ENCODE results near the gene LRP1B.

The LRP1B gene

DNA sequence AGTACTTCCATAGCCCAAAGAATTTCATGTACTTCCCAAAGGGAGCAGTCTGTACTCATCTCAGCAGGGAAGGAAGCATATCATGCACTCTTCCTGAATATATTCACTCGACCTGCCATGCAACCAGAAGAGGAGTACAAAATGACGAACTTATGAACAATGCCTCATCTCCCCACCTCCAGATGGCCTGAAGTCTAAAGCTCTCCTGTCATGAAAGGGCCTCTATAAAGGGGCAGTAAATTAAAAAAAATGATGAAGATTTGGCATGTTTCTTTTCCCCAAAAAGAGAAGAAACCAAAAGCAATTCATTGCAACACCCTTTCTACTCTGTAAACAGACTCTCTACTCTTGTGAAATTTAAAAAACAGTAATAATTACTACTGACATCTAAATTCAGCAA is 1601.1 kb downstream of the LRP1B start:
- no peak for DNase-seq (ENCODE audit: low spot score)

DNA sequence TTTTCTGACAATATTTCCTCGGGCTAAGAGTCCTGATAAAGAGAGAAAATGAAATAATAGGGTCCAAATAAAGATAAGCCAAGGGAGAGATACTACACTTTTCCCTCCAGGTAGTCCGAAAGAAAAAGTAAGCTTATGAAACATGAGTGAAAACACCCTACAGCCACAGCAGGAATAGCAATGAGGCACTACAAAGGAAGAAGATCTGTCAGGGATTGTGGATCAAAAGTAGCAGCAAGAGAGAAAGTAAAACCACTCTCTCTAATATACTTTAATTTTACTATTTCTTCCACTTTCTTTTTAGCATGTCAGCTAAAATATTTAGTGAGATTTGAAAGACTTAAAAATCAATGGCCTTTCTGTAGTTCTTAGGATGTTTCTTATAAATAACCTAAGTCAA is 1601.8 kb downstream of the LRP1B start:
- DNase-seq (ENCODE audit: low spot score): no peak

DNA sequence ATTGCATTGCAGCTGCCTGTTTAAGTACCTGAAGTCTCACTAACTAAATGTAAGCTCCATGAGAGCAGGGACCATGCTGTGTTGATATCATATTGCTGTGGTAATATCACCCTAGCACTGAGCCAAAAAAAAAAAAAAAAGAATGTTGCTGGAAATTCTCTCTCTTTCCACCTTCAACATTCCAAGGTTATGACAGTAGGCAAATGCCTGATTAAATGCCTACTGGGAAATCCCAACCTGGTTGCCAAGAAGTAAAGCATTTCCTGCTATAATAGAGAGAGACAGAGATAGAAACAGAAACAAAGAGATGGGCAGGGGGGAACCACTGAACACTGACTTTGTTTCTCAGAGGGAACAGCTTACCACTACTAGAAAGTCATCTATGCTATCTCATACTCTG is 1604.2 kb downstream of the LRP1B start:
- DNase-seq (ENCODE audit: low spot score): no peak

DNA sequence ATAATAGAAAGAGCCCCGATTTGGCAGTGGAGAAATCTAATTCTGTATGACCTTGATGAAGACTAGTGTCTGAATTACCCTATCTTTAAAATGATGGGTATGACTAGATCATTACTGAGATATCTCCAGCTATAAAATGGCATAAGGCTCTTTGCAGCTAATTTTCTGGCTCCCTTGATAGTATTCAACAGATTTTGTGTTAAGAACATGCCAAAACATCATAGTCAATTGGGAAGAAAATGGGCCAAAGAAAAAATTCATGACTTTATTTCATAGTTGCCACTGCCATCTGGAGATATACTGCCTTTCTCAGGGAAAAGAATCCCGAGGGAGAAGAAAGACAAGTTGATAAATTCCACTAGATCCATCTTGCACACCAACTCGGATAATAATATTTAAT is 1618.7 kb downstream of the LRP1B start:
- no peak for DNase-seq (ENCODE audit: low spot score)

DNA sequence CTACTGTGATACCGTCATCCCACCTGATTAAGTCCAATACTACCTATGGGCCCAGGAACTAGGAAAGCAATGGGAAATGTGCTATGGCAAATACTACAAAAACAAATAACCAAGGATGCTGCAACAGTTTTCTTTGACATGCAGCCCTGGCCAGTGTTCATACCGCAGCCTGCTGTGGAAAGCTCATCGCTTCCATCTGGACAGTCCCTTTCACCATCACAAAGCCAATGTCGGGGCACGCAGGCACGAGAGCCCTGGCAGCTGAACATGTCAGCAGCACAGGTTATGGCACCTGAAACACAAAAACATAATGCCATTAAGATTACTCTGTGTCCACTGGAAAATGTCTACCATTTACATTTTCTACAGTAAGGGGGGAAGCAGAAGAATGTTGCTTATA is 1621.1 kb downstream of the LRP1B start:
- DNase-seq (ENCODE audit: low spot score): no peak

DNA sequence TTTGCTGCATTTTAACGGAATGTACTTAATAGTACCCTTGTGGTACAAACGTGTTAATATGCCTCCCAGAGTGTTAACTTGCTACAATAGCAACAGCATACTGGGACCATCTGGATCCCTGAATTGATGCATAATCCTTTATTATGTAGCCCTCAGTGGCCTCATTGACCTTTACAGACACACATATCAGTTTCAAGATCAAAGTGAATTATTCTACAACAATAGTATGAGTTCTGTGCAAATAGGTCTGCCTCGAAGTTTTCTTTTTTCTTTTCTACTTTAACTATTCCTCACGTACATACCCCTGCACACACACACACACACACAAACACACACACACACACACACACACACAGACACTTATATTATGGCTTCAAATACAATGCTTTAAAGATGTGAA is 1622.1 kb downstream of the LRP1B start:
- DNase-seq (ENCODE audit: low spot score): no peak

DNA sequence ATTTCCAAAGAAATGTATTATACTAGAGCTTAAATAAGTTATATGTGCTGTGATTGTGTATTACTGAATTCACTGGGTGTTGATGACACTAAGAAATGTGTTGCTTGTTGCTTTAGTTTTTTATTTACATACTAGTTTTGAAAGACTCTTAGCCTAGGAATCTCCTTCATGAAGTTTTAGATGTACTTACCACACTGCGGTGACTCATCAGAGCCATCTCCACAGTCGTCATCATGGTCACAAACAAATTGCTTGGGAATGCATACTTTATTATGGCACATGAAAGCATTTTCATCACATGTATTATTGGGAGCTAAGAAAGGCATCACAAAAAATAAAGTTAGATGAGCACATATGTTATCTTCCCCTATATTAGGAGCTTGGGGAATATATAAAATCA is 1624.2 kb downstream of the LRP1B start:
- no peak for DNase-seq (ENCODE audit: low spot score)

DNA sequence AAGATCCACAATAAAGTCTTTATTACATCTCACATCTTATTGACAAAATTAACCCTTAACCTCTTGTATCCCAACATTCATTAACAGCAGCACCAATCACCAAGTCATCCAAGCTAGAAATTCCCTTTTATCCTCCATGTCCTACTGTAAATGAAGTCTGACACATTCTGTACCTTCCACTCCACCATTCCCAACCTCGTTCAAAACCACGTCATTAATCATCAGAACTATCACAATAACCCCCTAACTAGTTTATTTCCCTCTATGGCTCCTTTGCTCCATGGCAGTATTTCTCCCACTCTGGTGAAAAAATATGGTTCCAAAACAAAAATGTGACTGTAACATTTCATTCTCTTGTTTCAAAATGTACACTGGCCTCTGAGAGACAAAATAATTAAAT is 1626.2 kb downstream of the LRP1B start:
- DNase-seq (ENCODE audit: low spot score): no peak

DNA sequence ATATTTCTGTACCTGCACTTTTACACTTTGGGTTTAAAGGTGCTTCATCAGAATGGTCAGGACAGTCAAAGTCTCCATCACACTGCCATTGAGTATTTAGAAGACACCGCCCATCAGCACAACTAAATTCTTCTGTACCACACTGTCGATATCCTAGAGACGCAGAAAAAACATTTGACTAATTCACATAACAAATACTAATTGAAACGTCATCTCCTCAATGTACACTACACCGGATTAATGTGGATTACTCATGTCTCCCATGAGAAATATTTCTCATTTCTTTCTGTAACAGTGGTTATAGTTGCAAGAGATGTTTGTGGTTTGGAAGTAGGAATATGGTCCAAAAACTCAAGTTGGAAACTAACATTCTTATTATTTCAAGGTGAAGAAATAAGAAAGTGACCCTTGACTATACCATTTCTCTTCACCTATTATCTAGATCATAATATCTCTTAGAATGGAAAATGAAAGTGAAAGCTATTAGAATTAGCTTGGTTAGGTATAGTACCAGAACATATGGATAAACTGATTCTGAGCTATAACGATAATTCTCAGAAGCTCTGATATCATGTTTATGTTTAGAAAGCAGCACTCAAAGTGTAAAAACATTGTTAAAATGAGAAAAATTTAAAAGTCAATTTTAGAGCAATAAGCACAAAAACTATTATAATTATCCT is 1627.7 kb downstream of the LRP1B start:
- no peak for DNase-seq (ENCODE audit: low spot score)

DNA sequence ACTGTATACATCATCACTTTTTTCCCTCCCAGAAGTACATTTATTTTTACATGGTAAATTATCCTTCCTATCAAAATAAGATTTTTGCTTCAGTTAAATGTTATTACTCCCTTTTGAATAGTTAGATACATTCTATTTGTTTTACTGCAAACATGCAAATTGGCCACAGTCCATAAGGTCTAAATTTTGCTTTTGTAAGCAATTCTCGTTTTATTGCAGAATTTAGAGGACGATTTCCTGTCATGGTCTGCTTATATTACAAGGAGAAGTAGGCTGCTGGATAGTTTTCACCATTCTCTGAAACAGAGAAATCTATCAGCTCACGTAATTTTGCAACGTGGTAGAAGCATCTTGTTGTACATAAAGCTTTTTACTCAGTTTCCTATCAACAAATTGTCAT is 1632.5 kb downstream of the LRP1B start:
- no peak for DNase-seq (ENCODE audit: low spot score)

DNA sequence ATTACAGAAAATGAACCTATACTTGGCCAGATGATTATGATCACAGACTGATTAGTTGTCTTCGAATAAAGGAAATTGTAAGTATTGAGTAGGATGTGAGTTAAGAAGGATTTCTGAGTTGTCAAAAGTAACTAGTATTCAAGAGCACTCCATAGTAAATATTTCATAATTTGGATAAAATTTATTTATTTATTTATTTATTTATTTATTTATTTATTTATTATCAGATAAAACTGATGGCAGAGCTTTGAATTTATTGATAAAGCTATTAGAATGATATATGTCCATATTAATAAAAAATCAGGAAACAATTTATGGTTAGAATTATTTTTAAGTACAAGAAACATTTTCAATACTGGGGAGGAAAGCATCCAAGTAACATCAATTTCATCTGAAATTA is 1634.1 kb downstream of the LRP1B start:
- DNase-seq (ENCODE audit: low spot score): no peak

DNA sequence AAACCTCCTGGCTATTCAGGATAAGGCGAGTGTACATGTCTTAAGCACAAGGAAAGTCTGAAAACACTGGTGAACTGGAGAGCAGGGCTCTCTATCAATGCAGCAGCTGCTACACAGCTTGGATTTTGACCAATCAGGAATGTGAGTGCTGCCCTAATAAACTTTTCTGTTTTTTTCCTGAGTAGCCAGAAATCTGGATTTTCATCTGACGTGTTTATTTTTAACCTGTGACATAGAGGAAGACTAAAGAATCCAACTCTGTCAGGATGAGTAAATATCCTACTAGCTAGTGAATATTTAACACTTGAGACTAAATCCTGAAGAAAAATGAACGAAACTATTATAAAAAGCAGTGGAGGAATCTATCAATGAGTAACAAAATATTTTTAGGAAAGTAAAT is 1638.9 kb downstream of the LRP1B start:
- DNase-seq (ENCODE audit: low spot score): no peak

DNA sequence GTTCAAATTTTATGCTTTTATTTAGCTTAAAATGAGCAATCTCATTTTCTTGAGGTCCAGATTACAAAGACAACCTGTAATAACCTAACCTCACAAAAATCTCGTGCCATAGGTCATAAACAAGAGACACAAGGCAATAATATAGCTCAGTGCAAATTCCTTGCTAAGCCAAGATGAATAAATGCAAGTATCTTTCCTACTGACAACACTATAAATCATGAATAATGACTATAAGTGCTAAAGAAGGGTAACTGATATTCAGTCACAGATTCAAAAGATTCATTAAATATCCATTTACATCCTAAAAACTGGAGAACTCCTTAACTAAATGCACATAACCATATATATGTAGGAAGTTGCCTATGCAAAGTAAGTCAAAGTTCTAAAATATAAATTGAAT is 1641.6 kb downstream of the LRP1B start:
- no peak for DNase-seq (ENCODE audit: low spot score)

DNA sequence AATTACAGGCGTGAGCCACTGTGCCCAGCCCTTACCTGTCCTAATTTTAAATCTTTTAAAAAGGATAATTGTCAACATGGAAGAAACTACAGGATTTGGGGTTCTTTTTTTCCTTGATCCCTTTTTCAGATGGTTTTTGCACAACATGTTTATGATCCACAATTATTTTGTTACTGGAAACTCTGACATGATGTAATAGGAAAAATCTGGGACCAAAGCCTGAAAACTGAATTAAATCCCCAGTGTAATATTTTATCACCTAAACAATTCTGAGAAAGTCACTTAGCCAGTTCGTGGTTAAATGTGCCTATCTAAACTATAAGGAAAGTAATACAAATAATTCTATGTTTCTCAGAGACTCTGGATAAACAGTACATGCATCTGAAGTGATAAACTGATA is 1649.7 kb downstream of the LRP1B start:
- no peak for DNase-seq (ENCODE audit: low spot score)

DNA sequence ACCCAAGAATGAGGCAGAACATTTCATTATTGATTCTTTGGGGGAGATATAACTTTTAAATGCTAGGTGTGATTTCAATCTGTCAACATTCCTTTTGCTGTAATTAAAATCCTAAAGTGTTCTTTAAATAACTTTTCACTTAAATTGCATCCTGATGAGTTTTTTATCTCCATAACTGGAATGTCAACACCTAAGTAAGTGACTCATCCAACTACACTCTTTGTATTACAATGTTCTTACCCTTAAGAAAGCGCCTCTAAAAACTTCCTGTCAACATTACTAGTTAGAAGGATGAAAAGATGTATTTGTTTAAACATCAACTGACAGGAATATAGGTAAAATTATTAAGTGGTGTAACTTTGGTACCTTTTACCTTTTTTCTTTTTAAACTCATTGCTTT is 1657.0 kb downstream of the LRP1B start:
- DNase-seq (ENCODE audit: low spot score): no peak

DNA sequence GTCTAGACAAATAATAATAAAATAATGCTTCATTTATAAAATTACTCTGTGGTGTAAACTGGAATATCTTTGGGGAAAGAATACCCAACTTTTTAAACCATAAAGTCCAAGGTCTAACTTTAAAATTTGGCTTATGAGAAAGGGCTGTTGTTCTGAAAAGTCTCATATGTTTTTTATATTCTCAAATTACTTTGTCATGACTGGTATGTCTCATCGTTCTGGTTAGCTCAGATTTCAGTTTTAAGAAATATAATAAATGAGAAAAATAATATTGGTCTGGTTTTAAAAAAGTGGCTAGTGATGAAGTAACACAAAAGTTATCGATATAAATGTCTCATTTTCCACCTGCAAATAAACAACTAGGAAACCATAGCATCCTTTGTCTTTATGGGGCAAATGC is 1658.1 kb downstream of the LRP1B start:
- no peak for DNase-seq (ENCODE audit: low spot score)

DNA sequence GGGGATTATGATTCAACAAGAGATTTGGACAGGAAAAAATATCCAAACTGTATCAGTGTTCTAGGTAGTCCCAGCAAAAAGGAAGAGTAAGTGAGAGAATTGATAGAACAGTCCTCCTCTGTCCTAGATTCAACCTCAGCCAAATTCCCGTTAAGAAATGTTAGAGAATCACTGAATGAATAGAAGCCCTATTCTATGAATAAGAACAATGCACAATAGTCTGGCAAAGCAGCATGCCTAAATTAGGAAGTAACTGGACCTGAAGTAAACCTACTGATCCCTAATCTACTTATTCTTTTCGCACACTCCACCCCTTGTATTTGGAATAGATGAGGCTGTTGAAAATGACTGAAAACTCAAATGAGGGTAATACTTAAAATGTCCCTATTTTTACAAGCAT is 1665.5 kb downstream of the LRP1B start:
- no peak for DNase-seq (ENCODE audit: low spot score)

DNA sequence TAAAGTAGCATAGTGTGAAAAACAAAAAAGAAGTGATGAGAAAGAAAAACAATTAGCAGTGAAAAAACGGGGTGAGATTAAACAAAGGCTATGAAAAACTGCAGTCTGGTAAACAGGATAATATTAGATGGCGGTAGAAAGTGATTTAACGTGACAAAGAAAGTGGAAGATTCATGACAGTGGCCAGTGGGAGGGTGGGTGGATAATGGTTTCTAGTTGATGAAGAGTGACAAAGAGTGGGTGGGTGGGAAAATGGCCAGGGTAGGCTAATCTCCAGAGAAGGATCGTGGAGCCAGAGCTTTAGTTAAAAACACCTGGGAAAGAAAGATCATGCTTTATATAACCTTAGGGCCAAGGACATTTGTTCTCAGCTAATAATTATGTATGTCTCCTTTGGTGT is 1667.8 kb downstream of the LRP1B start:
- DNase-seq (ENCODE audit: low spot score): no peak

DNA sequence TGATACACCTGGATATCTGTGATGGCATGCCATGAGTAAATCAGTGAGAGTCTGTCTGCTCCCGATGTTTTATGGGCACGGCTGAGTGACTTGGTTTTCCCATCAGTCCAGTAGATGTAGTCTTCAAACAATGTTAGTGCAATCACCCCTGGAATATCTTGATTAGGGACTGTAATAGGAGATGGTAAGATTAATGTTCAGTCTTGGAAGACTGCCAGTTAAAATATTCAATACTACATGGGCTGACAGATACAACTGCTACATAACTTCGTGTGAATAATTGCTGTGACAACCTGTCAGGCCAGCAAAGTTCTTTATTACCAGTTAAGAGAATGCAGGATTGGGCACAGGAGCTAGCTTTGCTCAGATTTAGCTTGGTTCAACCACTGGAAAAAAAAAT is 1673.3 kb downstream of the LRP1B start:
- no peak for DNase-seq (ENCODE audit: low spot score)

DNA sequence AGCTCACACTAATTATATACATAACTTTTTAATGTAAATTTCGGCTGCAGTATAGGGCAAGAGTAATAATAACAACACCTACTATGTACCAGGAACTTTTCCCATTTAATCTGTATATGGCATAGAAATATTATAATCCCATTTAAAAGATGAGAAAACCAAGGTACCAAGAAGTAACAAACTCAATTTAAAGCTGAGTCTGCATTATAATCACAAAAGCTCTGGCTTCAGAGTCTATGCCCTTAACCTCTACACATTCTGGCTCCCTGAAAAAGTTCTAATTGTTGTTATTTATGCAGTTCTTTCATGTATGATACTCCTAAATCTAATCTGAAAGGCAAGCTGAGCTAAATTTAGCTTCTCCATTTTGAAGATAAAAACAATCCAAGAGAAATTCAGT is 1675.5 kb downstream of the LRP1B start:
- DNase-seq (ENCODE audit: low spot score): no peak

DNA sequence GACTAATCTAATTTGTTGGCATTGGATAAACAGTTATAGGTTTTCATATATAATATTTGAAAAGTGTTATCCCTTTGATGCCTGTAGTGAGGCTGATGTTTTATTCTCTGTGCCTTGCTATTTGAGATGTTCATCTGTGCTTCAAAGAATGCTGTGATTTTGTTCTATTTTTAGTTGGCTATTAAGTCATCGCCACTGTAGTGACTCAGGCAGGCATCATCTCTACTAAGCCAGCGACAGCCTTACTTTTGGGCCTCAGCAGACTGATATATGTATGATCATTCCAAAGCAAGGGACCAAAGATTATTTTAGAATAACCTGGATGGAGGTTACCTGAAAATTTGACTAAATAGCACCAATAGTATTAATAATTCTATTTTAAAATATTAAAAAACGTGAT is 1676.1 kb downstream of the LRP1B start:
- no peak for DNase-seq (ENCODE audit: low spot score)

DNA sequence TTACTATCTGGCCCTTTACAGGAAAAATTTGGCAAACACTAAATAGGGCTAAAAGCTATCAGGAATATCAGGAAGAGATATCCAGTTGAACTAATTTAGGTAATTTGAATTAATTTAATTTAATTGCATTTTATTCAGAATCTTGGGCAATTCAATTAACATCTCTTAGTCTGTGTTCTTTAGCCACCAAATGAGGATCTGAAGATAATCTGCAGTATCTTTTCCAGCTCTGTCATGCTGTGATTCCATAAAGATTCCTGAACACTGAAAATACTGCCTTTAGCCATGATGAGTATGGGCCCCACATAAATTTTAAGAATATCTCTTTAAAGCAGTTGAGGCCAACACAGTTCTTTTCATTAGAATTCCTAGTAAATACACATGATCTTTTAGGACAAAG is 1679.5 kb downstream of the LRP1B start:
- no peak for DNase-seq (ENCODE audit: low spot score)

DNA sequence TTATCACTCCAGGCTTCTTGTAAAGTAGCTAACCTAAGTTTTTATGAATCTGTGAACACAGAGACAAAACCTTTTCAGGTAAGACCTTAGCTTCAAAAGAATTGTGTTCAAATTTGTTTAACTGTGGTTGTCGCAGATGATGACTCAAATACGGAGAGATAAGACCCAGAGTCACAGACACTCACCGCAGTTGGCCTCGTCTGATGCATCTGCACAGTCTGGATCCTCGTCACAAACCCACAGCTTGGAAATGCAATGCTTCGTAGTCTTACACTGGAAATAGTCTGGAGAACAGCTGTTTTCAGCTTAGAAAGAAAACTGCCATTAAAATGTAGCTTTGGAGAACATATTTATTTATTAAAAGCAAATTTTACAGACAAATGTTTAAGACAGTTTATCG is 1688.5 kb downstream of the LRP1B start:
- no peak for DNase-seq (ENCODE audit: low spot score)

DNA sequence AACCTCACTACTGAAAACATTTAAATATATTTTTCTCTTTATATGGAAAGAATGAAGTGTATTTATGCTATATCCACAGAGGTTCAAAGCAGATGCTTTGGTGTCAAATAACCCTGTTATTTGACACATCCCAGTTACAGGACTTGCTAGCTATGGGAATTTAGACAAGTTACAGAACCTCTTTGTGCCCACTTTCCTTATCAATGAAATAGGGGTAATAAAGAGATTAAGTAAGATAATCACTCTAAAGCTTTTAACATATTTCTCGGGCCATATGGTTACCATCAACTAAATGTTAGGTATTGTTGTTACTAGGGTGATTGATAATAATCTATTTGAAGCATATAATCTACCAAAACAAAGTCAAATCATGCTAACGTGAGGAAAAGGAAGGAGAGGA is 1690.0 kb downstream of the LRP1B start:
- DNase-seq (ENCODE audit: low spot score): no peak

DNA sequence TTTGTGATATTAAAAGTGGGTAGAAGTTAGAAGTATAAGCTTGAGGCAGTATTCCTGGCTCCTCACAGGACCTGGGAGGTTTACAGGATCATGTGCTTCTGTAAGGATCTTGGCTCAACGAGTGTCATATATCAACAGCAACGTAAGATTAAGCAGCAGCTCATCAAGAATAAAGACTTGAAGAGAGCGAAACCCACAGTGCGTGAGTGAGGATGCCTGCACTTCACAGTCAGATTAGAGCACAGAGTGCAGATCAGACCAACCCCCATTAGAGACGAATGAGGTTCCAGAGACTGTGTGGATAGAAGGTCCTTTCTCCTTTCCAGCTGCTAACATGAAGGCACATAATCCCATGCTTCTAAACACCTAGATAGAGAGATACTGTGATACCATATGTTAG is 1693.9 kb downstream of the LRP1B start:
- DNase-seq (ENCODE audit: low spot score): no peak
